ENCODE data around the gene REV1.
"Not testable (repeated sequence)": the region's sequence is repeated elsewhere in the genome, so short reads cannot be mapped to it uniquely, and the experiment has no call there.

The REV1 gene

GRCh38 chr2:99354825-99355224, 135.0 kb downstream of the REV1 start:
- ATAC-seq, result not testable (repeated sequence)

- ATAC-seq, result peak; percentile 49; the same call in 2 of the 3 replicates
- TF ChIP-seq TSHZ2 (CRISPR knock-in tag; IDR thresholded peaks at IDR 0.05) (no peak), ZNF70 (CRISPR knock-in tag; IDR thresholded peaks at IDR 0.05) (no peak), ISL1 (CRISPR knock-in tag; IDR thresholded peaks at IDR 0.05) (no peak), ARNTL (CRISPR knock-in tag; IDR thresholded peaks at IDR 0.05; ENCODE audit: borderline replicate concordance, low read depth) (no peak), ESRRG (CRISPR knock-in tag; IDR thresholded peaks at IDR 0.05) (no peak), GLIS3 (CRISPR knock-in tag; IDR thresholded peaks at IDR 0.05) (no peak)
These were observed 135.7 kb downstream of the REV1 start for GRCh38 chr2:99354070-99354469.
